ENCODE results near the gene TK1.

GRCh38 chr17:78130090-78130436 lies 56.8 kb downstream of the TK1 start:
- TF ChIP-seq EZH2phosphoT487 (IDR thresholded peaks at IDR 0.05; ENCODE audit: borderline replicate concordance, low read length) = no peak
- TF ChIP-seq, protein P1, sequence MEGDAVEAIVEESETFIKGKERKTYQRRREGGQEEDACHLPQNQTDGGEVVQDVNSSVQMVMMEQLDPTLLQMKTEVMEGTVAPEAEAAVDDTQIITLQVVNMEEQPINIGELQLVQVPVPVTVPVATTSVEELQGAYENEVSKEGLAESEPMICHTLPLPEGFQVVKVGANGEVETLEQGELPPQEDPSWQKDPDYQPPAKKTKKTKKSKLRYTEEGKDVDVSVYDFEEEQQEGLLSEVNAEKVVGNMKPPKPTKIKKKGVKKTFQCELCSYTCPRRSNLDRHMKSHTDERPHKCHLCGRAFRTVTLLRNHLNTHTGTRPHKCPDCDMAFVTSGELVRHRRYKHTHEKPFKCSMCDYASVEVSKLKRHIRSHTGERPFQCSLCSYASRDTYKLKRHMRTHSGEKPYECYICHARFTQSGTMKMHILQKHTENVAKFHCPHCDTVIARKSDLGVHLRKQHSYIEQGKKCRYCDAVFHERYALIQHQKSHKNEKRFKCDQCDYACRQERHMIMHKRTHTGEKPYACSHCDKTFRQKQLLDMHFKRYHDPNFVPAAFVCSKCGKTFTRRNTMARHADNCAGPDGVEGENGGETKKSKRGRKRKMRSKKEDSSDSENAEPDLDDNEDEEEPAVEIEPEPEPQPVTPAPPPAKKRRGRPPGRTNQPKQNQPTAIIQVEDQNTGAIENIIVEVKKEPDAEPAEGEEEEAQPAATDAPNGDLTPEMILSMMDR (IDR thresholded peaks at IDR 0.05; ENCODE audit: low read depth, low read length, poor library complexity, severe bottlenecking) = no peak
